Activated CD4-positive, alpha-beta T cell treated with anti-CD3 and anti-CD28 coated beads for 4 hours (primary cell): ENCODE data around the gene INO80.

Experiments
- DNase-seq, 2 donors: peaks; one replicate each; pipeline ENCODE4 v3.0.0-alpha.2; 2020

The INO80 gene

DNA sequence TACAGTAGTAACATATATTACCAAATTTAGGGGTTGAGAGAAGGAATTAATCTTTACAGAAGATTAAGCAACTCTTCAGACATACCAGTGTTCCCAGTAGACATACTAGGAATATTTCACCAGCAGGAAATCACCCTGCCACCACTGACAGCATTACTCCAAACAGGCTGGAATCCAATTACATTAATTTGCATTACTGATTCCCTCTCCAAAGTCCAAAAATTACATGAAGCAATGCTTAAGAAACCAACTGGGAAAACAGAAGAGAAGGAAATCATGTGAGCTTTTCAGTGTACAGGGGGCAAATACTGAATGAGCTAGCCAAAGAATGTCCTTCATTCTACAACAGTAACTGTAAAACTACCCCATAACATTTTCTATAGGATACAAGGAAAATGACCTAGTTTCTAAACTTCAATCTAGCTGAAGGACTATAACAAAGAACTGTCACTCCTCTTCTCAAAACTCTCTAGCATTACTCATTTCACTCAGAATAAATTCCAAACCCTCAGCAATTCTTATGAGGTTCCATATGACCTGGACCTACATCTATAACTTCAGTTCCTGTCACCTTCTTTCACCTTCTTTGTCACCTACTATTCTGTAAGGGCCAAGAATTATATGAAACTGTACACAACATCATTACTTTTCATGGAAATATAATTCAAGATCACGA, 72.7 kb downstream of the INO80 start:
- no peak for DNase-seq

DNA sequence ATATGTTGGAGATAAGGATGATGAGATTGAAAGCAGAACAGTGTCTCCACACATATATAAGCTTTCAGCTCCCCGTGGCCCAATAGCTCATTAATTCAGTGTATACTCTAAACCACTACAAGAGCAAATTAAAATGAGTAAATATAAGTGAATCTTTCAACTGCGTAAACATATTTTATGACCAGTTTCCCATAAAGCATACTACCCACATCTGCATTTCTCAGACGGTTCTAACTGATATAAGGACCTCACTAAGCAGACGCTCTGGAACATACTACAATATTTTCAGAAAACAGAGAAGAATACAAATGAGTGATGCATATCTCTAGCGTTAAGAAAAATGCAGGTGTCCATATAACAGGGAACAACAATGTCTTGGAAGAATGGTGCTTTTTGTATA, 73.2 kb downstream of the INO80 start:
- DNase-seq: no peak

DNA sequence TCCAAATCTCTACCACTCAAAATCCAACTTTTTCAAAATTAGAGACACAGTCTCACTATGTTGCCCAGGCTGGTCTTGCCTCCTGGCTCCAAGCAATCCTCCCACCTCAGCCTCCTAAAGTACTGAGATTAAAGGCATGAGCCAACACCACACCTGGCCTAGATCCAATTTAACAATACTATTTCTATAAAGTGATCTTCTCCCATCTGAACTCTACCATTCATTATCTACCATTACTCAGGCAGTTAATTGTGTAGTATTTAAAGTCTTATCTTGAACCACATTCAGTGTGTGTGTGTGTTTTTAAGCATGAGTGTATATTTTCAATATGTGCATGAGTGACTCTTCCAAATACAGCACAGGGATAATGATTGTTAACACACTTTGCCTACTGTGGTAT, 77.0 kb downstream of the INO80 start:
- DNase-seq: no peak

DNA sequence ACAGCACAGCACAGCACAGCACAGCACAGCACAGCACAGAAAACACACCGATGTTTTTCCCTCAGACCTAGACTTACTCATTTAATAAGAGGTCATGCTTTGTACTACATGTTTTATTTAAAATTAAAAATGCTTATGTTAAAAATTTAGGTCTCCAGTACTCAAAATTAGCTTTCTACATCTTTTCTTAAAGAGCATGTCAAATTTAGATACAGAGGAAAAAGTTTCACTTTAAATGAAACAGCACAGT, 84.1 kb downstream of the INO80 start:
- no peak for DNase-seq

DNA sequence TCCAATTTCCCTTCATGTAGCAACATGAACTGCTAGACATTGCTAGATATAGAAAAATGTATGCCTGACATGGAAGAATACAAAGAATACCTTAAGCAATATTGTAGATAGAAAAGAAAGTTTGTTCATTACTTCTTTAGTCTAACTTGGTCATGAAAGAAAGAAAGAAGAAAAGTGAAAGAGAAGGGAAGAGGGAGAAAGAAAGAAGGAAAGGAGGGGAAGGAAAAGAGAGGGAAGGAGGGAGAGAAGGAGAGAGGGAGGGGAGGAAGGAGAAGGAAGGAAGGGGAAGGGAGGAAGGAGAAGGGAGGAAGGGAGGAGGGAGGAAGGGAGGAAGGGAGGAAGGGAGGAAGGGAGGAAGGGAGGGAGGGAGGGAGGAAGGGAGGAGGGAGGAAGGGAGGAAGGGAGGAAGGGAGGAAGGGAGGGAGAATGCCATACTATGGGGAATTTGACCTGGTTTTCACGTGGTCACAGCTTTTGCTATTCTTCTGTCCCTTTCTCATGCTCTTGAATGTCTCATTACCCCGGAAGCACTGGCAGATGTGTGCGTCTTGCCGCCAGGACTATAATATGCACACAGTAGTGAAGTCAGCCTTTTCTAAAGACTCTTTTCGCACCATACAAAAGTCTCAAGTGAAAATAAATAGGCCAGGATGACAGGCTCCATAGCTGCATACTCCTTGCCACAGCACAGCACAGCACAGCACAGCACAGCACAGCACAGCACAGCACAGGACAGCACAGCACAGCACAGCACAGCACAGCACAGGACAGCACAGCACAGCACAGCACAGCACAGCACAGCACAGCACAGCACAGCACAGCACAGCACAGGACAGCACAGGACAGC, 84.6 kb downstream of the INO80 start:
- no peak for DNase-seq

DNA sequence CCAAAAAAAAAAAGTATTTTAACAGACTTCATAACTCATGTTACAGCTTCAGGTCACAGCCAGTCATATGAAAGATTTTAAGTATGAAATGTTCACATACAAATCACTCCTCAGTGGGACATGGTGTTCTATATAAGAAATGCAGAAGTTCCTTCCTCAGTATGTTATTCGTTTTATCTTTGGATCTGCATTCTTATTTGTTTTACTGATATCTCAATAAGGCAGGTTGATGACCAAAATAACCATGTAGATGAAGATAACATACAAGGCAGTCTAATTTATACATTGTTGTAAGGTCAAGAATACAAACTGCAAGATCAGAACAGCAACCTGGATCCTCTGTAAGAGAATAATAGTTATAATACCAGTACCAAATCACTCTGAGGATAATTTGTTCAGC, 87.2 kb downstream of the INO80 start:
- DNase-seq: no peak

DNA sequence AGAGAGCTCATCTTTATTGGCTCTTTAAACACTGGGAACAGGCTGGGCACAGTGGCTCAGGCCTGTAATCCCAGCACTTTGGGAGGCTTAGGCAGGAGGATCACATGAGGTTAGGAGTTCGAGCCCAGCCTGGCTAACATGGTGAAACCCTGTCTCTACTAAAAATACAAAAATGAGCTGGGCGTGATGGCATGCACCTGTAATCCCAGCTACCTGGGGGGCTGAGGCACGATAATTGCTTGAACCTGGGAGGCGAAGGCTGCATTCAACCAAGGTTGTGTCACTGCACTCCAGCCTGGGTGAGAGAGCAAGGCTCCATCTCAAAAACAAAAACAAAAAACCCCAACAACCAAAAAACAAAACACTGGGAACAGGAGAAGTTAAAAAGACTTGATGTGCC, 90.7 kb downstream of the INO80 start:
- DNase-seq: no peak

DNA sequence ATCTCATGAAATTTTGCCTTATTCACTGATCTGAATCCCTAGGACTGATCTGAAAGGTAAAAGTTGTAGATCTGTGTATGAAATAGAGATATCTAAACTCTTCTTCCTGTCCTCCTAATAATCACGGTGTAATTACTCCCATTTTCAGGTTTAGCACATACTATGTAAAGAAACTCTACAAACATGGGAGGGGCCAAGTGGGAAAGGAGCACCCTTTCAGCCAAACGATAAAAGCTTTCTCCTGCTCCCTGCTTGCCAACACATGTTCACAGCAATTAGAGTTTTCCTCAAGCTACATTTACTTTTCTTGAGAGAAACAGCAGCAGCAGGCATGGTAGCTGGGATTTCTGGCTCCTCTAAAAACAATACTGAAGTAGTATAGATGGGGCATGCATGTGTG, 91.2 kb downstream of the INO80 start:
- DNase-seq: no peak

DNA sequence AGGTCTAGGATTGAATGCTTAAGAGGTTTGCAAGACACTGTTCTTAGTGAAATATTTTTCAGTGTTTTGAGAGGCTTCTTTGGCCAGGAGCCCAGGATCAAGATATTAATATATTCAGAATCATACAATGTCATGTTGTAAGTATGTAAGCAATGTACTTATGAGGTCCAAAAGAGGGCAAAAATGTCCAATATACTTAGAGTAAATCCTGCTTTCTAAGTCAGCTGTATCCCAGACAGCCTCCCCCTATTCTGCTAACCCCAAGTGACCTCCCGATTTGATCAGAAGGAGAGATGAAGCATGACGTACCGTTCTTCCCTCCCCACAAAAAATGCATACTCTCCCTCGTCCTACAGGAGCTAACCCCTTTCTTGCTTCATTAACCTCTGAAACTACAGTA, 91.9 kb downstream of the INO80 start:
- no peak for DNase-seq

DNA sequence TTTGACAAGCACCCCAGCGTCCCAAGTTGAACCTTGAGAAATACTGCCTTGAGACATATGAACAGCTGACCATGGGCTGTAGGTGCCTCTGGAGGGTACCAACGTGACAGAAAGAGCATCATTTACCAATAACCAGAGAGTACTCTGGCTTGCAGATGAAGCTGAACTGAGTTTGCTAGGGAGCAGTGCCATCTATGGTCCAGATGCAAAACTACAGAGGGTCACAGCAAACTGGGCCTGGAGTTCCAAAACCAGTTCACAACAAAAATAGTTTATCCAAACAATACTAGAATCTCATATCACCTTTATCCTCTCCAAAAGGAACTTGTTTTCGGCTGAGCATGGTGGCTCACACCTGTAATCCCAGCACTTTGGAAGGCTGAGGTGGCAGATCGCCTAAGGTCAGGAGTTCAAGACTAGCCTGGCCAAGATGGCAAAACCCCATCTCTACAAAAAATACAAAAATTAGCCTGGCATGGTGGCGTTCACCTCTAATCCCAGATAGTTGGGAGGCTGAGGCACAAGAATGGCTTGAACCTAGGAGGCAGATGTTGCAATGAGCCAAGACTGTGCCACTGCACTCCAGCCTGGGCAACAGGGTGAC, 93.5 kb downstream of the INO80 start:
- DNase-seq: peak; percentile 8 to 29

DNA sequence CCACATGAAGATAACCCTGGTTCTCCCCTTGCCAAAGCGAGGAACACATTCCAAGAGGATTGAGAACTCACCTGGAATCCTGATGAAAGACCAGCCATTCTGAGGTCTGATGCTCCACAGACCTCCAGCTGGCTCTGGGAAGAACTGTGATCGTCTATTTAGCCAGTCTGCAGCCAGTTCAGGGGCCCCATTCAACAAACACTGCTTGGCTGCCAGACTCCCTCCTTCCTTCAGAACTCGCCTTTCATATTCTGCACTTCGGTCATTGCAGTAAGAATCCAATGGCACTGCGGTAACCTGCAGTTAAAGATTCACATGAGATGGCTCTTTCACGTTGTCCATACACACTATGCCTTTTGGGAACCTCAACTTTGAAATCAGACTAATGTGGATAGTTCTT, 95.3 kb downstream of the INO80 start:
- DNase-seq: no peak

DNA sequence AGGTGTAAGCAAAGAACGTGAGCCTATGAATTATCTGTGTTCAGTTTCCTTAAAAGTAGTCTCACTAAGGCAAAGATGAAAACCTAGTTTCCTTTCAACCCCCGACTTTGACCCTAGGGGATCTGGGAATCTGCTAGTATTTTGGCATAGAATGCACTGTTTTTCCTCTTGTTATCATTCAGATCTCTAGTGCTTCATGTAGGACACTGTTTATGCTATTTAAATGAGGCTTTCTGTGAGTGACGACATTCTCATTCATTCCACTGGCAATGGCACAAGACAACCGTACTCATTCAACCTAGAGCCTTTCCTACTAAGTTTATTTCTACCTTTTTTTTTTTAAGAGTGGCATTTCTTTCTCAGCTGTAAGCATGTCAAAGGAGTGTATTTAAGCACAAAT, 95.8 kb downstream of the INO80 start:
- no peak for DNase-seq

DNA sequence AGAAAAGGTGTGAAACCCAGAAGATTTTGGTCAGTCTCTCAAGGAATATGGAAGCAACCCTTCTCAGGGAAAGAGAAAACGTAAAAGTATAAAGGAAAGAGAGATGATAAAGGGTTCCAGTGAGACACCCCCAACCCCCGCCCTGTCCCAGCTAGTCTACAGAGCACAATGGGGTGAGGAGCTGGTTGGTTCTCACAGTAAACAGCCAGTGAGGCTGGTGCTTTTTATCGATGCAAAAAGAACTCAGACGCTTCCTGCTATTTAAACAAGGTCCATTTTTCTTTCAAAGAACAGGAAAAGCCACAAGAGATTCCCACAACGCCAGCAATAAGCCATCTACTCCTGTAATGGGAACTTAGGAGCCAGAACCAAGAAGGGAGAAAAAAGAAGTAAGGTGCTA, 96.9 kb downstream of the INO80 start:
- no peak for DNase-seq

DNA sequence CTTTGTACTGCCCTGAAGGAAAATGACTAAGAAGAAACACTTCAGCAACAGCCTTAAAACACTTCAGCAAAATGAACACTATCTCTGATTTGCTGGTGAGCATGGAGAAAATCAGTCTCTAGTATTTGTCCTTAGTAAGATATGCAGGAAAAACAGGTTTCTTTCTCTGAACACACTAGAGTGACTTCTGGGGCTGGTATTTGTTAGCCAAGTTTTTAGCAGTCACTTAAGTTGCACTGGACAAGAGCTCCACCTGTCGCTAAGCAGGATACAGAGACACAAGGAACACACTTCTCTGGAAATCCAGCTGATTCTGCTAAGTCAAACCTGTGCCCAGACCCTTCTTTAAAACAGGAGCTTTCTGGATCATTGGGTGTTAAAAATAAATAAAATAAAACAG, 97.5 kb downstream of the INO80 start:
- no peak for DNase-seq

DNA sequence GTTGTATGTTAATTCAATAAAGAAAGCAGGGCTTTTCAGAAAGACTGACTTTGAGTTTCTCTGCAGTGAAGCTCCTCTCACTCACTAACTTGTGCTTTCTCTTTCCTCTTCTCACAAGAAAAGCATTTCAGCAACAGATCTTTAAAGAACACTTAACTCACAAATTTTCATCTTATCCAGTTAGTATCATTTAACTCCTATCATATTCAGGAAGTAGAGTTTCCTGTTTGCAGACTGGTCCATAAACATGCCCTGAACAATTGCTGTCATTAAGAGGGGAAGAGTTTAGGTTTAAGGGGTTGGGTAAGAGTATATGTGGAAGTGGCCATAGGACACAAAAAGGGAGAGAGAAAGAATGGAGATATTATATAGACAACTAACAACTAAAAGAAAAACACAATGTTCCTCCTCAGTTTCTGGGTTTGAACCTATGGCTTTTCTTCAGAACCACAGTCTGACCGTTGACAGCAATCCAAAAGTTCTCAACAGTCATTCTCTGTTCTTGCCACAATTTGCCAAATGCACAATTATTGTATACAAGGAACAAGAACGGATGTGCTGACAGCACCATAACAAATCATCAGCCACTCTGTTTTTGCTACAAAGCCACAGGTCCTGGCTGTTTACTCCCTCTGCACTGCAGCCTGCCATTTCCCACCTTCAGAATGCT, 98.9 kb downstream of the INO80 start:
- DNase-seq: no peak

DNA sequence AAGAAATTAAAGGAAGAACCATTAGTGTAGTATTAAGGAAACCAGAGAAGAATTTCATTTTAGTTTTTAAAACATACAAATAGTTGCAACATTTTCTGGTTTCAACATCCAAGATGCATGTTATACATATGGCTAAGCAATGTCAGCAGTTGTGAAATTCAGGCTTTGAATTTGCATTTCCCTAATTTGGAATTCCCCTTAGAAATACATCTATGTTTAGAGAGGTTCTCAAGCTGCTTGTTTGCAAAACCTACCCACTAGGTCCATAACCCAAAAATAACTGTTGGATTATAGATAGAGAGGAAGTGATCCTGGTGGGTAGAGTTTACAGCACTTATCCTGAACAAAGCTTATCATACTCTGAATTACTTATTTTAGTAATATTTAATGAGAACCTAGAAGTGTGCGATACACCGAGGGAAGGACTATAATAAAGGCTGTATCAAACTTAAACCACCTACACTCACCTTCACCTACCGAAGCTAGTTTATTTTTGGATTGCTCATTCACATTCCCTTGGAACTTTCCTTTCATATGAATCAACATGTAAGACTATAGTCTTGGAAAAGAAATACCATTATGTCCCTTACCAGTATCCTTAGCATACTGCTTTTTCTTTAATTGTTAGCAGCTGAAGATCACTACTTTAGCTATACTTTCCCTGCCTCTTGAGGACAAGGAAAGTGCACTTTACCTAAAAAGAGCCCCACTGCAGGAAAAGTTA, 102.2 kb downstream of the INO80 start:
- no peak for DNase-seq

DNA sequence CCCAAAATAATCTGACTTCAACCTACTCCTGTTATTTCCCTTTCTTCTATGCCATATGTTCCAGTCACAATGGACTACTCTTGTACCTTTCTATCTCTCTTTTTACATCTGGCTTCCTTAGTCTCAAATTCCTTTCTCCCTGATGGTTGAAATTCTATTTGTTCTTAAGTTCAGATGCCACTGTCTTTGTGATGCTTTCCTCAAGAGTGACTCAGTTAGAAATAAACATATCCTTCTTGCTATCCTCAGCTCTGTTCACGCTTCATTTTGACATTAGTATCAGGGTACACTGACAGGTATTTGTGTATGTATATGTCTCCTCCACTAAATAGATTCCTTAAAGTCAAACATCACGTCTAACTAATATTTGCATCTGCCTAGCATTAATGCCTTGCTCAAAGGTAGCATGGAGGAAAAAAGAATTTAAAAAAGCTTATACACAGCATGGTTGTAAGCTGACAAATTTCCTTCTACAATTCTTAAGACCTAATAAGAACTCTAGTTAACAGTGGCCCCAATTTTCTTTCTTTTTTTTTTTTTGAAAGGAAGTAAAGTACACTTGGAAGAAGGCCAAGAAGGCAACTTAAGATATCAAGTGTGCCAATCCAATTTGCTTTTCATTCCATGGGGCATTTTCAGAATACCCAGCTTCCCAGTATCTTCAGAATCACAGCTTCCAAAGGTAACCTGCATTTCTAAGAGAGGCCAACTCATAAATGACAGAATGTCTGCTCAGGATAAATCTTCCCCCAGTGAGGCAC, 104.8 kb downstream of the INO80 start:
- DNase-seq: no peak

DNA sequence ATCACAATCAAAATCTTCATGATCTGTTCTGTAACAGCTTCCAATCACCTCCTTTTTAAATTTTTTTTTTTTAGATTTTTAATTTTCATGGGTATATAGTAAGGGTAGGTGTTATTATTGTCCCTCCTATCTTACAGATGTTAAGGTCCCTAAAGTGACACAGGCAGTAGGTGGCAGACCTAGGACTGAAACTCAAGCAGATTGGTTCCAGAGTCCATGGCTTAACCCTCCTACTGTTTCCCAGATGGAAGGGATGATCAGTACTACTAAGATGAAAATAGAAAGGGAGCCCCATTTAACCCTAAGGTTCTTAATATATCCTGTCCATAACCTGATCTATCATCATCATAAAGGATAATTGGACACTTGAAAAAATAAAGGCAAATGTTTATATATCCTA, 105.7 kb downstream of the INO80 start:
- no peak for DNase-seq

DNA sequence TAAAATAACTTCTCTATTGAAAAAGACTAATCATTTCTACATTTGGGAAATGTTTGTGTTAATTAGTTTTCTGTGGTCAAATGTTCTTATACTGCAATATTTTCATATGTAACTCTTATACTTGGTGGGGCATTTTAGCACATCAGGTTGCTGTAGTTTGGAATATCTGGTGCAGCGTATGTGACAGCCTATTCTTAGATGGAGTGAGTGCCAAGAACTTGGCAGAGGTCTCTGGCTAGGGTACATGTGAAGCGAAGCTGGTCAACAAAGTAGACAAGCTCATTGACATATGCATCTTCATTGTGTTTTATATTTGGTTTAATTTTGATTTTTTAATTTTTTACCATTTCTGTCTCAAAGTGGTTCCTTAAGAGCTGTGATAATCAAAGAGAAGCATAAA, 109.6 kb downstream of the INO80 start:
- DNase-seq: no peak

DNA sequence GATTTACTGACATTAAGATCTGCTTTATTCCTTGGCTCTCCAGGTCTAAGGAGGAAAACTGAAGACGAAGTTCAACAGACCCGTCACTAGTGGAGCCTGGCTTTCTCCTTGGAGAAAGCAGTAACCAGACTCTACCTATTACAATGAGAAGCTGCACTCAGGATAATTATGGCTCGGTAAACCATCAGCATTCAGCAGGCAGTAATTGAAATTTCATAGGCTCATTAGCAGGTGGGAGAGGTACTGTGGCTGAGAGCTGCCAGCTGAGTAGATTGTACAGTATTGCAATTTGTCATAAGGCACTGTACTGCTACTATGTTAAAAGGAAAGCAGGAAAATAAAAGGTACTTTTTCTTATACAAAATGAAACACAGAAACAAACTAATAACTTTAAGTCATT, 111.6 kb downstream of the INO80 start:
- DNase-seq: no peak

DNA sequence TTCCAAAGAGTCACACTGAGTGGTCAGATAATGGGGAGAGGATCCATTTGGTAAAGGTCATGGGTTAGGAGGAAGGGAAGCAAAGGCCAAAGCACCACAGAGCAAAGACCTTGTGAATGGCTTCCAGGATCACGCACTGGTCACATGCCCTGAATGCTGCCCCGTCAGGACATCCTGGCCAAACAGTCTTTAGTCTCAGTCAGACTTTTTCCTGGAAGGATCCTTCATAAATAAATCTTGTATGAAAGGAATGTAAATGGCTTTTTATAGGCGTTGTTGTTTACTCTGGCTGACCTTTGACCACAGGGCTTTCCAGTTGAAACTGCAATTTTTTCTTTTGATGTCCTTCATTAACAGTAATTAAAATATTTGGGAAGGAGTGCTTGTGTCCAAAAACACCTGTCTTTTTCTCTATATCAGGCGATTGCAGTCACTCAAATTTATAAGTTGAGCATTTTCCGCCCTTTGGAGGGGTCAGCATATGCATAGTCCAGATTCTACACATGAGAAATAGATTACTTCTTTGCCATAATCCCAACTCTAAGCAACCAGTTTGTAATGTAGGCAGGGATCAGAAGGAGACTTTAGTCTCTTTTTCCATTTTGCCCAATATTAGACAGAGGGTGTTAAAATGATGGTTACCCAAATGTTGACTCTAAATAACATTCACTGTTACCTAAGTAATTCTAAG, 114.4 kb downstream of the INO80 start:
- DNase-seq: no peak

DNA sequence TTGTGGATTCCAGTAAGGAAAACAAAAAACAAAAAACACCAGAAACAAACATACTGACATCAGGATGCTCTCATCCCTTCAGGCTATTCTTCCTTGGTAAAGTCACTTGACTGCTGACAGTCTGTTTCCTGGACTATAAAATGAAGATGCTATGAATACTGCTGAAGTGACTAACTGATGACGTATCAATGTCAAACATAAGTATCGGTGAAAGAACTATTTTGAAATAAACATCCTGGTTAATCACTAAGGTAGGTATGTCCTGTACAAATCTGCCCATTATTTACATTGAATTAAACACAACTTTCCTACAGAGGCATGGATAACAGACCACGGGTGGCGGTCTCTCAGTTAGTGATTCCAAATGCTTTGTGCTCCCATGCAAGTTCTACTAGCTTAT, 116.9 kb downstream of the INO80 start:
- DNase-seq: no peak
